HG03095 (cell line): ENCODE data around the gene THAP2.
A peak's percentile ranks its signal among the peaks of the same experiment; 100 is the strongest.
"Not testable (repeated sequence)": the region's sequence is repeated elsewhere in the genome, so short reads cannot be mapped to it uniquely, and the experiment has no call there.

Source experiments
- ATAC-seq: cut with Tn5 transposase; IDR thresholded peaks from one replicate; pipeline ENCODE4 v1.9.1; 2021; ENCODE audit warnings: moderate library complexity; ENCODE audit not compliant: unreplicated experiment

Gene THAP2

GRCh38 chr12:71661977-71662530 is 2.0 kb upstream of the THAP2 start:
- ATAC-seq = no peak

- ATAC-seq = peak; percentile 22
Observed at GRCh38 chr12:71662849-71663560, 1.1 kb upstream of the THAP2 start.

GRCh38 chr12:71664411-71665089 is 449 bp downstream of the THAP2 start:
- ATAC-seq = peak; percentile 7

GRCh38 chr12:71665090-71665463 is 976 bp downstream of the THAP2 start:
- no peak for ATAC-seq

GRCh38 chr12:71666259-71666658 is 2.2 kb downstream of the THAP2 start:
- no peak for ATAC-seq

- ATAC-seq = no peak
Observed at GRCh38 chr12:71671311-71671710, 7.2 kb downstream of the THAP2 start.

GRCh38 chr12:71671816-71672215 is 7.7 kb downstream of the THAP2 start:
- ATAC-seq = no peak

GRCh38 chr12:71682466-71682865 is 18.4 kb downstream of the THAP2 start:
- no peak for ATAC-seq

- no peak for ATAC-seq
Observed at GRCh38 chr12:71683633-71684032, 19.5 kb downstream of the THAP2 start.

- ATAC-seq = no peak
Observed at GRCh38 chr12:71684081-71684480, 20.0 kb downstream of the THAP2 start.

- ATAC-seq = no peak
Observed at GRCh38 chr12:71685312-71685906, 21.3 kb downstream of the THAP2 start.

GRCh38 chr12:71685914-71686657 is 22.0 kb downstream of the THAP2 start, which contains the start of gene TMEM19:
Gene TMEM19 (plus strand): TSS chr12:71686082. CDS start chr12:71686681, 599 bp downstream.
- peak; percentile 85 for ATAC-seq

GRCh38 chr12:71686658-71687025 is 22.5 kb downstream of the THAP2 start:
- peak; percentile 3 for ATAC-seq

- not testable (repeated sequence) for ATAC-seq
Observed at GRCh38 chr12:71687172-71687571, 23.1 kb downstream of the THAP2 start.

- no peak for ATAC-seq
Observed at GRCh38 chr12:71688961-71689570, 25.0 kb downstream of the THAP2 start.

GRCh38 chr12:71691504-71692129 is 27.5 kb downstream of the THAP2 start:
- ATAC-seq = no peak

GRCh38 chr12:71693126-71693525 is 29.0 kb downstream of the THAP2 start:
- no peak for ATAC-seq

GRCh38 chr12:71693651-71694050 is 29.6 kb downstream of the THAP2 start:
- peak; percentile 12 for ATAC-seq

- ATAC-seq = peak; percentile 79
Observed at GRCh38 chr12:71694099-71694820, 30.2 kb downstream of the THAP2 start.

- no peak for ATAC-seq
Observed at GRCh38 chr12:71695782-71696181, 31.7 kb downstream of the THAP2 start.
